RPMI8226 (cell line): ENCODE measurements around the gene DIS3L2.
"Not testable (repeated sequence)": the region's sequence is repeated elsewhere in the genome, so short reads cannot be mapped to it uniquely, and the experiment has no call there.

ENCODE experiments used
- DNase-seq: peaks from one replicate; pipeline ENCODE4 v3.0.0-alpha.2; 2015

The DIS3L2 gene

GRCh38 chr2:232126301-232127099, 165.0 kb downstream of the DIS3L2 start:
- no peak for DNase-seq

- DNase-seq = no peak
Observed at GRCh38 chr2:232129483-232129882, 168.0 kb downstream of the DIS3L2 start.

GRCh38 chr2:232132181-232132580, 170.7 kb downstream of the DIS3L2 start:
- no peak for DNase-seq

DNA sequence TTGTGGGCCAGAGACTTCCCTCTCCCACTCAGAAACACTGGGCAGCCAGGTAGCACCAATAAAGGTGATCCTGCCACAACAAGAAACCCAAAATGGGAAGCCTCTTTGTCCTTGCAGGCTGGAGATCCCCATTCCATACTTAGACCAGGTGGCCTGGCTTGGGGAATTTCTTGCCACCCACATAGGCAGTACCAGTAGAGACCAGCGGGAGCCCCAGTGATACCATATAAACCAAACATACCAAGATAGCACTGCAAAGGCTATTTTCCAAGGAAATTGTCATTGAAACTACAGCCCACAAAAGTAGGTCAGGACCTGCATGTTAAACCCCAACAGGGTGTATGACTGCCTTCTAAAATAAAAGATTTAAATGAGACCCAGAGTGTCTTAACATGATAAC, 171.6 kb downstream of the DIS3L2 start:
- no peak for DNase-seq

- DNase-seq = no peak
Observed at GRCh38 chr2:232134939-232135338, 173.4 kb downstream of the DIS3L2 start.

GRCh38 chr2:232137356-232138147, 176.0 kb downstream of the DIS3L2 start:
- DNase-seq = no peak

DNA sequence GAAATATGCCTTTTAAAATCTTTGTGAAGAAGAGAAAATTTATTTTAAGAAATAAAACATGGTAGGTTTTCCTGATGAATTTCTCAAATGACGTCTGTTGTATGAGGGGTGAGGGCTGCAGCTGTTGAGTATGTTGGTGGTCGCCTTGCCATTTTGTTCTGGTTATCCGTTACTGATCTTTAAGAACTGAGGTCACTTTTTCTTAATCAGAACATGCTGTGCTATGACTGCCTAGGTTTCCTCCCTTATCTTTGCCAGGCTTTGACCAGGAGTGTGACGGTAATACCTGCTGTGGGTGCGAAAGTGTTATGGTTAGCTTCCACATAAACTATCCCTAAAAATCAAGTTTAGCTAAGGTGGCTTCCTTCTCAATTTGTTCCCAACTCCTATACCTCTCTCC, 176.9 kb downstream of the DIS3L2 start:
- no peak for DNase-seq

DNA sequence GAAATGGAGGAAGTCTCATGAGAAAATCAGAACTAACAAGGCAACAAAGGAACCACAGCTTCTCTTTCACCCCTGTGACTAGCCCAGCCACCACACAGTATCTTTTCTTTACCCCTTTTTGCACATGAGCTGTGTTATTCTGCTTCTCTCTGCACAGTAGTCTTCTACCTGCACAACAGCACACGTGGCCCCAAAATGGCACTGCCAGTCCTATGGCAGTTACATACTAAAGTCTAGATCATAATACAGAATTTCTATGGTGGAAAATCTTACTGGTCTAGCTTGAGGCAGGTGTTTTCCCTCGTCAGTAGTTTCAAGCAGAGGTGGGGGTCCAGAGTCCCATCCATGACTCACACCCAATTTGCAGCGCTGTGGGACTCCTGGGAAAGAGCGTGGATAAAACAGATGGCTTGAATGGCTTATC, 177.7 kb downstream of the DIS3L2 start:
- no peak for DNase-seq

DNA sequence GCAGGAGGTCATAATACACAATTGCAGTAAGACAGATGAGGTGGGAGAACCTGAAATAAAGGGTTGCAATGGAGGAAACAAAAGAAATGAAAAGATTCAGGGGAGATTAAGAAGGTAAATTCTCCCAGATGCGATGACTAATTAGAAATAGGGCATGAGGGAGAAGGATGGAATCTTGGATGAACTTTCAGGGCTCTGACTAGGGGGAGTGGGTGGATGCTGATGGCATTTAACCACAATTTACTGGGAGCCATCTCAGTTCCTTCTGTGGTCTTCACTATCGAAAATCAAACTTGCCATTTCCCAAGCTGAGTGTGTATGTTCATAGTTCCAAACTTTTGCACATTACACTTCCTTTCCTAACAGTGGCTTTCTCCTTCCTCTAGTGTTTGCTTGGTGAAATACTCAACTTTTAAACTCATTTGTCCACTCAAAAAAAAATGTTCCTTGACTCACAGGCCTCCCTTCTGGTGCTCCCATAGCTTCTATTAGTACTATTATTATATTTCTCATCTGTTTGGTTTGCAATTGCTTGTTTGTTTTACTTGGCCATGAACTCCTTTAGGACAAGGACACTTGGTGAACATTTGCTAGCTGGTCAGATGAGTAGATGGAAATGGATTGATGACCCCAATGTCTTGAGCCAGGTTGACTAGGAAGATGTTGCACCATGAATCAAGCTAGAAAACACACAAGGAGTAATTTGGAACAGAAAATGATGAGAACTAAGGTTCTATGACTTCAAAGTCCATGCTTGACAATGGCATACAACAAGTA, 178.5 kb downstream of the DIS3L2 start:
- no peak for DNase-seq

DNA sequence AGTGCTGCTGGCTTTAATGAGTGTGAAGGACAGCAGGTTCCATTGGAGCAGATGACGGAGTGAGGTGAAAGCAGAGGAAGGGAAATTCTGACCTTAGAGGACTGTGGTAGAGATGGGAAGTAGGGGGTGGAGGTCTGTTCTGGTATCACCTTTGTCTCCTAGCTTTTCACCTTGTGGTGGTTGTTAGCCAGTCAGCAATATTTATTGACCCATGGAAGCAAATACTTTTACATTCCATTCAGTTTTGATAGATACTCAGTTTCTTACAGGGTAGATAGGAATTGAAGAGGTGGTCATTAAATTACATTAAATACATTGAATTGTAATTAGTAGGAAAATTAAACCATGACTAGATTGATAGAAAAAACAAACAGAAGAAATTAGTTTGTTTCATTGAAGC, 180.1 kb downstream of the DIS3L2 start:
- no peak for DNase-seq

DNA sequence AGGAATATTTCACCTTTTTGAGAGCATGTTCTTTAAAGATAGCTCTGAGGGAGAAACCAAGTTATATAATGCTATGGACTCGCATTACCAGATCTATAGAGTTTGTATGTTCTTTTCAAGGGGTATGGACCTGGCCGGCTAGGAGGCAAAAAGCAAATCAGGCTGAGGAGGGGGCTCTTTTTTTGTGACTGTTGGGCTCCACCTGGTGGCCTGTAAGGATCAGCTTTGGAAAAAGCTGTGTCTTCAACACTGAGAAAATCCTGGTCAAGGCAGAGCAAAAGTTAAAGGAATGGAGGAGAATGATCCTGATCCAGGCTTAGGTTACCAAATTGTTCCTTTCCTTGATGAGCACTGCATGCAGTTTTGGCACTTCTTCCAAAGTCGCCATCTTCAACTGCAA, 180.5 kb downstream of the DIS3L2 start:
- DNase-seq = peak; percentile 8

DNA sequence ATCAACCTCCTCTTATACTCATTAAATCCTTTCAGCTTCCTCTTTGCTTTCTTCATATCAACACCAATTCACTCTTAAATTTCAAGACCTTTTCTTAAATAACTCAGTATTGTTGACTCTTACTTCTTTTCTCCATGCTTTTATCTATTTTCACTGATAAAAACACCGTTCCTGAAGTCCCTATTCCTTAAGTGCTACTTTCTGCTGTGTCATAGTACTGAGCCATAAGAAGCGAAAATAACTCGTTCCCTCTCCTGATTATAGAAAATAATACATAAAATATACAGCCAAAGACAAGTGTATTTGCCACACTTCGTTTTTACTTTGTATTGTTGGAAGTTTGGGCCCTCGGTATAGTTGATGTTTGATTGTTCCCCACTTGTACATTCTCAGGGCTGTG, 181.0 kb downstream of the DIS3L2 start:
- no peak for DNase-seq

DNA sequence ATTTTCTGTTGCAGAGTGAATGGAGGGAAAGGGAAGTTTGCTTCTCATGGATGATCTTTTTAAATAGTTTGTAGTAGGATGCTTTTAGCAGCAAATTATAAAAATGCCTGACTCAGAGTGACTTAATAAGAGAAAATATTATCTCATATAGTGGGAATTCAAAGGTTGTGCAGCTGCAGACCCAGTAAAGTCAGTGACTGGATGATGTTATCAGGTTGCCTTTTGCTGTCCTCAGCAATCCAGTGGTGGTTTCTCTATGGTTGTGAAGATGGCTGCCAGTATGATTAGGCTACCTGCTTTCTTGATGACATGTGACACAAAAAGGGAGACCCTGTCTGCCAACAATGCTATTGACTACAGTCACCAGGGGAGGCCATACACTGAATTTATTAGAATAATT, 184.8 kb downstream of the DIS3L2 start:
- DNase-seq = no peak

DNA sequence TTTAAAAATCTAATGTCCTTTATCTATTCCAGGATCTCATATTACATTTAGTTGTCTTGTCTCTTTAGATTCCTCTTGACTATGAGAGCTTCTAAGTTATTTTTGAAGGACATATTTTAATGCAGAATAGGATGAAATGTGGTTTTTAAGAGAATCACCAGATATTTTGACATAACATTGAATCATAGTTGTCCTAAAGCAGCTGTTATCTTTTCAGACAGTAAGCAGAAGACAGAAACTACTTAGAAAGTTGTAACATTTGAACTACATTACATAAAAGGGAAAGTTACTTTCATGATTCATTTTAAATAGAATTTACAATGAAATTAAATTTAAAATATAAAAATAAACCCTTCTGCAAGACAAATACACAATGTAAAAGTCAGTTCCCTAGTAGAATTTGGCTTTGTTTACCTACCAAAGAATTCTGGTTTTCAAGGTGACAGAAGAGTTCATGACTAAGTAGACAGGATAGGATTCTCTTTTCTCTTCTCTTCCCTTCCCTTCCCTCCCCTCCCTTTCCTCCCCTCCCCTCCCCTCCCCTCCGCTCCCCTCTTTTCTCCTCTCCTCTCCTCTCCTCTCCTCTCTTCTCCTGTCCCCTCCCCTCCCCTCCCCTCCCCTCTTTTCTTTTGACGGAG, 186.0 kb downstream of the DIS3L2 start:
- no peak for DNase-seq

GRCh38 chr2:232162187-232162586, 200.7 kb downstream of the DIS3L2 start:
- DNase-seq = no peak

GRCh38 chr2:232170396-232170795, 208.9 kb downstream of the DIS3L2 start:
- no peak for DNase-seq

DNA sequence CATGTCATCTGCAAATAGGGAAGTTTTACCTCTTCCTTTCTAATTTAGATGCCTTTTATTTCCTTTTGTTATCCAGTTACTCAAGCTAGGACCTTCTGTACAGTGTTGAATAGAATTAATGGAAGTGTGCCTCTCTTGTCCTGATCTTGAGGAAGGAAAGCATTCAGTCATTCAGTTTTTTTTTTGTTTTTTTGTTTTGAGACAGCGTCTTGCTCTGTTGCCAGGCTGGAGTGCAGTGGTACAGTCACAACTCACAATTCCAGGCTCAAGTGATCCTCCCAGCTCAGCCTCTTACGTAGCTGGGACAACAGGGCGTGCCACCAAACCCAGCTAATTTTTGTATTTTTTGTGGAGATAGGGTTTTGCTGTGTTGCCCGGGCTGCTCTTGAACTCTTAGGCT, 213.1 kb downstream of the DIS3L2 start:
- no peak for DNase-seq

- not testable (repeated sequence) for DNase-seq
Observed at GRCh38 chr2:232176587-232176986, 215.1 kb downstream of the DIS3L2 start.

DNA sequence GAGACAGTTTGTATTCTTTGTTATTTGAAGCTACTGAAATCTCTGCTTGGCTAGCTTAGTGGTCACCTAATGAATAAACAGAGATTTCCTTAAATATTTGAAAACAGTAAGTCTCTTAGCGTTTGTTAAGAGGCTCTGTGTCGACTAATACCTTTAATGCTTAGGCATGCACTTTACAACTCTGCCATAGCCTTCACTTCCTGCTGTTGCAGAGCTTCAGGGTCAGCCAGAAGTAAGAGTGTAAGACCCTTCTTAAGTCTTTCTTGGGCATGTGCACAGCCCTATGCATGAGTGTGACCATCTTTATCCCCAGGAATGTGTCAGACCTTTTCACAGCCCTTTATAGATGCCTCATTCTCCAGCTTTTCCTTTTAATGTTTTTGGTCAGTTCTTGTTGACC, 221.8 kb downstream of the DIS3L2 start:
- no peak for DNase-seq

GRCh38 chr2:232184346-232184745, 222.8 kb downstream of the DIS3L2 start:
- DNase-seq = no peak

DNA sequence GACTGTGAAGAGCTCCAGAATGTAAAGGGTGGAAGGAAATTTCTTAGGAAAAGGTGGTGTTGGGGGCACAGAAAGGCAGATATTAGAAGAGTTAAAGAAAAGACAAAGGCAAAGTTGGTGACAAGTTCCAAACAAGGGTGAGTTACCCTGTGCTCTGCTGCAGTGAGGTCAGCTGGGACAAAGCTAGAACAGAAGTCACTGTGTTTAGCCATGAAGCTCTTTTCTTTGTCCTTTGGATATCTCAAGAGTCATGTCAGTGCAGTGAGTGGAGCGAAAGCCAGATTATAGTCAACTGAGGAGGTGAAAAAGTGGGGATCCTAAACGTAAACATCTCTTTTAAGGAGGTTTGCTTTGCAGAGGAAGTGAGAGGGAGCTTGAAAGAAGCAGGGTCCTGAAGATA, 229.3 kb downstream of the DIS3L2 start:
- no peak for DNase-seq

DNA sequence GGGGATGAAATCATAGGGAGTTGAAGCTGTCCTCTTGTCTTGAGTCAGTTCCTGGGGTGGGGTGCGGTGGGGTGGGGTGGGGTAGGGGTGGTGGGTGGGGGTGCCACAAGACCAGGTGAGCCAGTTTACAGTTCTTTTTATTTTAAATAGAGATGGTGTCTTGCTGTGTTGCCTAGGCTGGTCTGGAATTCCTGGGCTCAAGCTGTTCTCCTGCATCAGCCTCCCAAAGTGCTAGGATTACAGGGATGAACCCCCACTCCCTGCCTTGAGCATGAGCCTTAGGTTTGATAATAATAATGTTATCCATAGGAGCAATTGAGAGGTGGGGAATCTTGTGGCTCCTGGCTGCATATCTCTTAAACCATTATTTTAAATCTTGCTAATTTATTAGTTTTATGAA, 234.0 kb downstream of the DIS3L2 start:
- no peak for DNase-seq

GRCh38 chr2:232196802-232197201, 235.3 kb downstream of the DIS3L2 start:
- no peak for DNase-seq
